ENCODE measurements around the gene IQCM. TPM values are rescaled to one million over a fixed set of nuclear protein-coding genes. Genes with fewer than 3 reads are reported as not detected.
"Not testable (repeated sequence)": the region's sequence is repeated elsewhere in the genome, so short reads cannot be mapped to it uniquely, and the experiment has no call there.

The IQCM gene
- total RNA-seq, 1 donor from 2014 or later, result not detected

DNA sequence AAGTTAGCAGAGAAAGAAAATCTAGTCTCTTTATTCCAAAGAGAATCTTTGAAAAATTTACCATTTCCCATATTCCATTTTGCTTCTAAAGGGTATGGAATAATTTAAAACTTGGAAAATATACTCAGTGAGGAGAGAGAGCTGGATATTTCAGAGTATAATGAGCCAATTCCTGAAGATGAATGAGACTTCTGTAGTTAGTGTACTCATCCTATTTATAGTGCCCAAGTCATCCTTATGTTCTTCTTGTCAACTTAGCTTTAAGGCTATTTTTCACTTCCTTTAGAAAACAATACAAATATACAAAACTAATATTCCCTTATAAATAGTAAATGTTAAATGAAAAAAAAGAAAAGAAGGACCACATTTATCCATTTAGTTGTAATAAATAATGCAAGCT, 302.6 kb downstream of the IQCM start:
- Mint-ChIP-seq H3K27ac (no peak overlapping the region), H3K4me1 (no peaks in the 10 kb centered on the region), H3K9me3 (peaks cover 8% of the 10 kb centered on the region), H3K36me3 (ENCODE audit: low read depth) (no peaks in the 10 kb centered on the region), H3K27me3 (no peaks in the 10 kb centered on the region), H3K4me3 (no peak overlapping the region)
- POLR2A ChIA-PET, result no interaction called here
- ATAC-seq (ENCODE audit: low read depth), result no peak
- TF ChIP-seq, protein P1, sequence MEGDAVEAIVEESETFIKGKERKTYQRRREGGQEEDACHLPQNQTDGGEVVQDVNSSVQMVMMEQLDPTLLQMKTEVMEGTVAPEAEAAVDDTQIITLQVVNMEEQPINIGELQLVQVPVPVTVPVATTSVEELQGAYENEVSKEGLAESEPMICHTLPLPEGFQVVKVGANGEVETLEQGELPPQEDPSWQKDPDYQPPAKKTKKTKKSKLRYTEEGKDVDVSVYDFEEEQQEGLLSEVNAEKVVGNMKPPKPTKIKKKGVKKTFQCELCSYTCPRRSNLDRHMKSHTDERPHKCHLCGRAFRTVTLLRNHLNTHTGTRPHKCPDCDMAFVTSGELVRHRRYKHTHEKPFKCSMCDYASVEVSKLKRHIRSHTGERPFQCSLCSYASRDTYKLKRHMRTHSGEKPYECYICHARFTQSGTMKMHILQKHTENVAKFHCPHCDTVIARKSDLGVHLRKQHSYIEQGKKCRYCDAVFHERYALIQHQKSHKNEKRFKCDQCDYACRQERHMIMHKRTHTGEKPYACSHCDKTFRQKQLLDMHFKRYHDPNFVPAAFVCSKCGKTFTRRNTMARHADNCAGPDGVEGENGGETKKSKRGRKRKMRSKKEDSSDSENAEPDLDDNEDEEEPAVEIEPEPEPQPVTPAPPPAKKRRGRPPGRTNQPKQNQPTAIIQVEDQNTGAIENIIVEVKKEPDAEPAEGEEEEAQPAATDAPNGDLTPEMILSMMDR (IDR thresholded peaks at IDR 0.05), result no peak
- no peak for DNase-seq
- CTCF ChIA-PET, result no interaction called here
- intact Hi-C loops (cut with micrococcal nuclease), result no loop called here

DNA sequence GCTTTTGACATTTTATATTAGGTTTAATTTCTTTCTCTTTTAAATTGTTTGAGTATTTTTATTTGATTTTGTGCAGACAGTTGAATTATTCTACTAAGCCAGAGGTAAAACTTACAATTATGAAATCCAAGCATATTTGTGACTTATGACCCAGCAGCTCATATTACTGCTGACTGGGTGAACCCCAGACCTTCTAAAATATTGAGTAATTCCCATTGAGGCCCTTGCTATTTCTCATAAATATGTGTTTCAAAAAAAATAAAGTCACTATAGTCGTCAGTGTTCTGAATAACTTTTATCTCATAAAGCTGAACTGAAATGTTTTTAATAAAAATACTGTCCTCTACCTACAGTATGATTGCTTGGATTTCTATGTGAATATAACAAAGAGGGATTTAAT, 303.1 kb downstream of the IQCM start:
- Mint-ChIP-seq H3K27me3 (no peaks in the 10 kb centered on the region), H3K4me3 (no peak overlapping the region), H3K4me1 (no peaks in the 10 kb centered on the region), H3K9me3 (peaks cover 7% of the 10 kb centered on the region), H3K36me3 (ENCODE audit: low read depth) (no peaks in the 10 kb centered on the region), H3K27ac (no peak overlapping the region)
- TF ChIP-seq, protein P1 (IDR thresholded peaks at IDR 0.05), result no peak
- ChIA-PET CTCF (no interaction called here), POLR2A (no interaction called here)
- ATAC-seq (ENCODE audit: low read depth) (no peak), DNase-seq (no peak)
- intact Hi-C loops (cut with micrococcal nuclease), result no loop called here

DNA sequence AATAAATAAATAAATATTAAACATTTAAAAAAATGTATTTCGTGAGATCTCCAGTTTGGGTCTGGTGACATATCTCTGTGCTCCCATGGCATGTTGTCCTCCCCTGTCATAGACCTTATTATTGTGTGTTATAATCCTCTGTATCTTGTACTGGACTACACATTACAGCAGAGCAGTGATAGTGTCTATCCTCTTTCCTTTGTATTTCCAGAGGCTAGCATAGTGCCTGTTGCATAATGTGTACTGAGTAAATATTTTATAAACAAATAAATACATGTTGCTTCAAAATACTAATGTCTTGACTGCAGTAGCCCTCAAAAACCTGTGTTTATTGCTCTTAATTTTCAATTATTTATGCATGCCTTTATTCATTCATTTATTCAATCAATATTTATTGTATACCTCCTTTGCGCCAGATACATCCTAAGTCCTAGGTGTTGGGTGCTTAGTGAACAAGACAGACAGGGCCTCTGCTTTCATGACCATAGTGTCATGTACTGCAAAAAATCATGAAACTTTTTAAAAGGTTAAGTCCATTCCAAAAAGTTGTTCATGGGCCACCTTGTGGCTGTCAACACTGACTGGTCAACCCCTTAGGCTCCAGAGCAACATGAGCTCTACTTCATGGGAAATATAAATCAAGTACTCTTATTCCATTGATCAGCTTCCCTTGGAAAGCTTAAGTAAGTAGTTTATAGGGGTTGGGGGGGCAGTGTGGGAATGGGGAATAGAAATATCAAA, 303.9 kb downstream of the IQCM start:
- H3K36me3 Mint-ChIP-seq (ENCODE audit: low read depth), result no peaks in the 10 kb centered on the region
- TF ChIP-seq, protein P1 (IDR thresholded peaks at IDR 0.05), result no peak
- no peak overlapping the region for H3K27ac Mint-ChIP-seq
- H3K4me3 Mint-ChIP-seq, result no peak overlapping the region
- ATAC-seq (ENCODE audit: low read depth), result no peak
- no peaks in the 10 kb centered on the region for H3K27me3 Mint-ChIP-seq
- intact Hi-C loops (cut with micrococcal nuclease), result no loop called here
- H3K4me1 Mint-ChIP-seq, result no peaks in the 10 kb centered on the region
- peaks cover 10% of the 10 kb centered on the region for H3K9me3 Mint-ChIP-seq
- no peak for DNase-seq
- CTCF ChIA-PET, result no interaction called here
- POLR2A ChIA-PET, result no interaction called here

DNA sequence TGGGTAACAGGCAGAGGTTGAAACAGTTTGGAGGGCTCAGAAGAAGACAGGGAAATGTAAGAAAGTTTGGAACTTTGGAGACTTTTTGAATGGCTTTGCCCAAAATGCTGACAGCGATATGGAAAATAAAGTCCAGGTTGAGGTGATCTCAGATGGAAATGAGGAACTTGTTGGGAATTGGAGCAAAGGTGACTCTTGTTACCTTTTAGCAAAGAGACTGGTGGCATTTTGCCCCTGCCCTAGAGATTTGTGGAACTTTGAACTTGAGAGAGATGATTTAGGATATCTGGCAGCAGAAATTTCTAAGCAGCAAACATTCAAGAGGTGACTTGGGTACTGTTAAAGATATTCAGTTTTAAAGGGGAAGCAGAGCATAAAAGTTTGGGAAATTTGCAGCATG, 308.3 kb downstream of the IQCM start:
- H3K36me3 Mint-ChIP-seq (ENCODE audit: low read depth); H3K4me3 Mint-ChIP-seq; H3K4me1 Mint-ChIP-seq; H3K9me3 Mint-ChIP-seq; intact Hi-C loops (cut with micrococcal nuclease); H3K27me3 Mint-ChIP-seq; CTCF ChIA-PET; DNase-seq; POLR2A ChIA-PET; ATAC-seq (ENCODE audit: low read depth); H3K27ac Mint-ChIP-seq: not testable (repeated sequence)

DNA sequence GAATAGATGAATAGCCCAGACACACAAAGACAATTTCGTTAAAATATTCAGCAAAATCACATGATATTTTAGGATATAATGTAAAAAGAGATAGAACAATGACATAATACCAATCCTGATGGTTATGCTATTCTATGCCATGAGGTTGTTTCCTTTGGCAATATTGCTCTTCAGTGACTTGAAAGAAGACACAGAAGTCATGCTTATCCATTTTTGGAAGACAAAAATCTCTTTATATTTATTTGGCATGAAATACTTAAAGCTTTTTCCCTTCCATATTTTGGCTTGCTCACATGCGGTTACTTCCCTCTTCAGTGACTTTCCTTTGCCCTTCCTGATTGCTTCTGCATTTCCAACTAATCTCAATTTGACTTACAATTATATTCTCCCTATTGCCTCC, 314.8 kb downstream of the IQCM start:
- intact Hi-C loops (cut with micrococcal nuclease), result no loop called here
- Mint-ChIP-seq H3K4me3 (no peak overlapping the region), H3K27me3 (no peaks in the 10 kb centered on the region), H3K36me3 (ENCODE audit: low read depth) (no peaks in the 10 kb centered on the region), H3K4me1 (no peaks in the 10 kb centered on the region), H3K9me3 (peaks cover 8% of the 10 kb centered on the region), H3K27ac (no peak overlapping the region)
- ChIA-PET CTCF (no interaction called here), POLR2A (no interaction called here)
- TF ChIP-seq, protein P1 (IDR thresholded peaks at IDR 0.05), result no peak
- DNase-seq (no peak), ATAC-seq (ENCODE audit: low read depth) (no peak)

DNA sequence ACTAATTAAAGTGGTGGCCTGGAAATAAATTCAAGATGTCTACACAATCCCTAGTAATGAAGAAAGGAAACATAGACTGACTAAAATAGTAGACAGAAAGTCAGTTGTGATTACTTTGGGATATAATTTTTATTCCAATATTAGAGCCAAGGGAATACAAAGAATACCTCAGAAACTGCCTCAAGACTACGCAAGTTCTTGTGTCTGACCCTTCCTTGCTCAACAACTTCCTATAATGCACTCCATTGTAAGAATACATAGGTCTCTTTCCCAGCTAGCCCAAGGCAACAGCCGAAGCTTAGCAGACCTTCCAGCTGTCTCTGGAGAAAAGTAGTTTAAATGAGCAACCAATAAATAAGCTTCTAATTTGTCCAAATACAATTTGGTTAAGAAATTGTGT, 315.9 kb downstream of the IQCM start:
- CTCF ChIA-PET, result no interaction called here
- H3K36me3 Mint-ChIP-seq (ENCODE audit: low read depth), result no peaks in the 10 kb centered on the region

More for the DNA sequence above, 315.9 kb downstream of the IQCM start:
- DNase-seq (no peak), ATAC-seq (ENCODE audit: low read depth) (no peak)
- intact Hi-C loops (cut with micrococcal nuclease), result no loop called here
- POLR2A ChIA-PET, result no interaction called here
- no peak overlapping the region for H3K4me3 Mint-ChIP-seq
- H3K27ac Mint-ChIP-seq, result no peak overlapping the region
- no peaks in the 10 kb centered on the region for H3K4me1 Mint-ChIP-seq
- H3K9me3 Mint-ChIP-seq, result peaks cover 8% of the 10 kb centered on the region
- no peaks in the 10 kb centered on the region for H3K27me3 Mint-ChIP-seq
- TF ChIP-seq, protein P1 (IDR thresholded peaks at IDR 0.05), result no peak
